H9 (cell line): ENCODE data around the gene TYW1. TPM values are rescaled to one million over a fixed set of nuclear protein-coding genes. Genes with fewer than 3 reads are reported as not detected.
"Not testable (repeated sequence)": the region's sequence is repeated elsewhere in the genome, so short reads cannot be mapped to it uniquely, and the experiment has no call there.

Source experiments
- DNase-seq: peaks from one replicate; pipeline ENCODE4 v3.0.0-alpha.2; 2017
- H2AFZ ChIP-seq: one replicate; pipeline ENCODE4 v1.6.1; 2013; ENCODE audit warnings: mild to moderate bottlenecking, low read length, control low read depth, moderate library complexity
- H2AK5ac ChIP-seq: 2 replicates; pipeline ENCODE4 v1.6.1; 2013; ENCODE audit warnings: low read length, control low read depth, mixed read lengths; ENCODE audit not compliant: insufficient read length
- H2BK120ac ChIP-seq: one replicate; pipeline ENCODE4 v1.6.1; 2013; ENCODE audit warnings: low read depth, mild to moderate bottlenecking, low read length, control low read depth, inconsistent platforms; ENCODE audit not compliant: poor library complexity, severe bottlenecking
- H2BK12ac ChIP-seq: 2 replicates; pipeline ENCODE4 v1.6.1; 2013; ENCODE audit warnings: low read length, control low read depth, mixed read lengths, low read depth; ENCODE audit not compliant: insufficient read length
- H2BK15ac ChIP-seq: 2 replicates; pipeline ENCODE4 v1.6.1; 2013; ENCODE audit warnings: low read depth, low read length, control low read depth
- H2BK20ac ChIP-seq: one replicate; pipeline ENCODE4 v1.6.1; 2013; ENCODE audit warnings: low read depth, mild to moderate bottlenecking, low read length, control low read depth, inconsistent platforms; ENCODE audit not compliant: poor library complexity, severe bottlenecking
- H2BK5ac ChIP-seq: 2 replicates; pipeline ENCODE4 v1.6.1; 2013; ENCODE audit warnings: low read length, control low read depth, mixed read lengths; ENCODE audit not compliant: insufficient read length
- H3K14ac ChIP-seq: 2 replicates; pipeline ENCODE4 v1.6.1; 2013; ENCODE audit warnings: low read length, control low read depth; ENCODE audit not compliant: insufficient read depth
- H3K18ac ChIP-seq: 2 replicates; pipeline ENCODE4 v1.6.1; 2013; ENCODE audit warnings: low read depth, mild to moderate bottlenecking, mixed read lengths, low read length, control low read depth; ENCODE audit not compliant: insufficient read length
- H3K23ac ChIP-seq: 2 replicates; pipeline ENCODE4 v1.6.1; 2013; ENCODE audit warnings: low read length, control low read depth, mixed read lengths, low read depth; ENCODE audit not compliant: insufficient read length
- H3K23me2 ChIP-seq: 2 replicates; pipeline ENCODE4 v1.6.1; 2013; ENCODE audit warnings: low read depth, mild to moderate bottlenecking, mixed read lengths, low read length, control low read depth; ENCODE audit not compliant: insufficient read length, poor library complexity, severe bottlenecking
- H3K27ac ChIP-seq: 2 replicates; pipeline ENCODE4 v1.5.1; 2013; ENCODE audit warnings: low read length, control low read depth, mixed read lengths, low read depth; ENCODE audit not compliant: insufficient read length
- H3K27me3 ChIP-seq: 2 replicates; pipeline ENCODE4 v1.6.1; 2013; ENCODE audit warnings: low read length, control low read depth, inconsistent platforms; ENCODE audit not compliant: insufficient read depth
- H3K4ac ChIP-seq: 2 replicates; pipeline ENCODE4 v1.6.1; 2013; ENCODE audit warnings: low read depth, mild to moderate bottlenecking, control low read depth, inconsistent platforms, low read length, moderate library complexity
- H3K4me1 ChIP-seq: 2 replicates; pipeline ENCODE4 v1.6.1; 2013; ENCODE audit warnings: low read length, control low read depth, inconsistent platforms; ENCODE audit not compliant: insufficient read depth
- H3K4me2 ChIP-seq: 2 replicates; pipeline ENCODE4 v1.6.1; 2013; ENCODE audit warnings: low read length, control low read depth, mixed read lengths; ENCODE audit not compliant: insufficient read length, insufficient read depth
- H3K56ac ChIP-seq: 2 replicates; pipeline ENCODE4 v1.6.1; 2013; ENCODE audit warnings: low read depth, mild to moderate bottlenecking, mixed read lengths, low read length, control low read depth; ENCODE audit not compliant: insufficient read length
- H3K79me1 ChIP-seq: 2 replicates; pipeline ENCODE4 v1.6.1; 2013; ENCODE audit warnings: low read depth, mild to moderate bottlenecking, moderate library complexity, low read length, control low read depth, inconsistent platforms; ENCODE audit not compliant: insufficient read depth, poor library complexity, severe bottlenecking
- H3K79me2 ChIP-seq: 2 replicates; pipeline ENCODE4 v1.6.1; 2013; ENCODE audit warnings: low read length, control low read depth, inconsistent platforms; ENCODE audit not compliant: insufficient read depth
- H3K9ac ChIP-seq: 2 replicates; pipeline ENCODE4 v1.6.1; 2013; ENCODE audit warnings: low read length, control low read depth, mixed read lengths; ENCODE audit not compliant: insufficient read length; ENCODE audit errors: extremely low read depth
- H3K9me3 ChIP-seq: one replicate; pipeline ENCODE4 v1.6.1; 2013; ENCODE audit warnings: low read depth, low read length, inconsistent platforms; ENCODE audit not compliant: control insufficient read depth
- H3T11ph ChIP-seq: one replicate; pipeline ENCODE4 v1.6.1; 2013; ENCODE audit warnings: mild to moderate bottlenecking, low read length, control low read depth, inconsistent platforms
- H4K20me1 ChIP-seq: one replicate; pipeline ENCODE4 v1.6.1; 2013; ENCODE audit not compliant: control insufficient read depth, insufficient read length, insufficient read depth
- H4K5ac ChIP-seq: 2 replicates; pipeline ENCODE4 v1.6.1; 2013; ENCODE audit warnings: low read depth, mild to moderate bottlenecking, mixed read lengths, low read length, control low read depth; ENCODE audit not compliant: insufficient read length
- H4K8ac ChIP-seq: replicated peaks from 2 replicates; pipeline ENCODE4 v1.6.1; 2013; ENCODE audit warnings: low read length, control low read depth, mixed read lengths, low read depth; ENCODE audit not compliant: insufficient read length
- H4K91ac ChIP-seq: 2 replicates; pipeline ENCODE4 v1.6.1; 2013; ENCODE audit warnings: low read depth, mild to moderate bottlenecking, moderate library complexity, mixed read lengths, low read length, control low read depth; ENCODE audit not compliant: insufficient read length
- H3K27ac Mint-ChIP-seq, 3 experiments: 2 replicates in 2 of 3; 3 replicates in 1 of 3; pipeline ENCODE4 v1.8.0; 2020 to 2021; ENCODE audit warnings: mixed read lengths in 3 of 3, mild to moderate bottlenecking in 1 of 3, moderate library complexity in 1 of 3
- H3K27me3 Mint-ChIP-seq: 2 replicates; pipeline ENCODE4 v1.8.0; 2021; ENCODE audit warnings: low read depth, mild to moderate bottlenecking, moderate library complexity, mixed read lengths
- H3K36me3 Mint-ChIP-seq, 3 experiments: 2 replicates in 2 of 3; 3 replicates in 1 of 3; pipeline ENCODE4 v1.8.0; 2020 to 2021; ENCODE audit warnings: low read depth in 3 of 3, mixed read lengths in 3 of 3; ENCODE audit not compliant: insufficient read depth in 1 of 3
- H3K4me1 Mint-ChIP-seq, 2 experiments: 2 replicates each; pipeline ENCODE4 v1.8.0; 2020; ENCODE audit warnings: mixed read lengths in 2 of 2
- H3K4me3 Mint-ChIP-seq, 2 experiments: 2 replicates in 1 of 2; 3 replicates in 1 of 2; pipeline ENCODE4 v1.8.0; 2020 to 2021; ENCODE audit warnings: mild to moderate bottlenecking in 2 of 2, mixed read lengths in 2 of 2, moderate library complexity in 1 of 2
- H3K9me3 Mint-ChIP-seq, 2 experiments: 2 replicates in 1 of 2; 3 replicates in 1 of 2; pipeline ENCODE4 v1.8.0; 2020; ENCODE audit warnings: mild to moderate bottlenecking in 2 of 2, mixed read lengths in 2 of 2, moderate library complexity in 1 of 2
- WGBS: extraction: QIAGEN DNeasy Blood & Tissue Kit; methylation state at CpG from one replicate; pipeline ENCODE4 v1.1.7; 2013; ENCODE audit warnings: missing lambda C conversion rate, low lambda C conversion rate, mixed read lengths; ENCODE audit not compliant: insufficient read length; ENCODE audit errors: extremely low coverage; 5-methylcytosine and 5-hydroxymethylcytosine counted together
- total RNA-seq: library from RNA; stranded (reverse); gene quantifications from 2 replicates; pipeline ENCODE4 v1.2.1, GENCODE V29; 2021

The TYW1 gene
- total RNA-seq, 1 experiment from 2014 or later: 22.3 TPM

GRCh38 chr7:67229018-67229417 is 232.4 kb downstream of the TYW1 start:
- H4K5ac ChIP-seq, H3K27me3 ChIP-seq: not testable (repeated sequence)

GRCh38 chr7:67230029-67230428 is 233.4 kb downstream of the TYW1 start:
- not testable (repeated sequence) for H4K91ac ChIP-seq, H4K5ac ChIP-seq, H2BK120ac ChIP-seq, H3K4me2 ChIP-seq, H3T11ph ChIP-seq, H3K4ac ChIP-seq, H3K18ac ChIP-seq, H4K8ac ChIP-seq, H2BK20ac ChIP-seq, H2BK5ac ChIP-seq, DNase-seq, H2BK15ac ChIP-seq, H3K9me3 Mint-ChIP-seq, H3K79me2 ChIP-seq, H2BK12ac ChIP-seq, H3K4me3 Mint-ChIP-seq, H3K9me3 ChIP-seq, H3K79me1 ChIP-seq, H2AK5ac ChIP-seq, H3K23ac ChIP-seq, H4K20me1 ChIP-seq, H3K27ac ChIP-seq, H3K23me2 ChIP-seq, H3K56ac ChIP-seq, H3K27me3 Mint-ChIP-seq, H3K4me1 ChIP-seq, H3K9ac ChIP-seq, H3K27me3 ChIP-seq, H3K14ac ChIP-seq, H2AFZ ChIP-seq
- H3K36me3 Mint-ChIP-seq: peaks cover 9 to 12% (median 10%) of the 10 kb centered on the region in 3 experiments; a peak in 6 of 7 replicates
- peak overlapping the region in 1 of 3 experiments; percentile 65; a peak in 2 of 7 replicates for H3K27ac Mint-ChIP-seq
- peaks cover 13% of the 10 kb centered on the region in 2 experiments for H3K4me1 Mint-ChIP-seq
- whole genome bisulfite sequencing: no CpG with 5 or more reads among the region's 1 CpG

More at GRCh38 chr7:67229018-67229417, 232.4 kb downstream of the TYW1 start:
- not testable (repeated sequence) for H2BK120ac ChIP-seq, H3K23ac ChIP-seq, H2BK20ac ChIP-seq, H3K79me2 ChIP-seq, H3K4ac ChIP-seq, H3T11ph ChIP-seq, H4K8ac ChIP-seq, H3K4me1 ChIP-seq, DNase-seq, H4K20me1 ChIP-seq, H2BK5ac ChIP-seq, H2AFZ ChIP-seq, H3K4me3 Mint-ChIP-seq, H3K27me3 Mint-ChIP-seq, H3K9me3 Mint-ChIP-seq, H2BK15ac ChIP-seq, H3K4me2 ChIP-seq, H3K14ac ChIP-seq, H3K56ac ChIP-seq, H3K9ac ChIP-seq, H3K79me1 ChIP-seq, H3K18ac ChIP-seq, H2AK5ac ChIP-seq, H4K91ac ChIP-seq, H3K27ac ChIP-seq, H3K23me2 ChIP-seq, H2BK12ac ChIP-seq, H3K27ac Mint-ChIP-seq, H3K9me3 ChIP-seq
- peaks cover 13% of the 10 kb centered on the region in 2 experiments for H3K4me1 Mint-ChIP-seq
- H3K36me3 Mint-ChIP-seq: peaks cover 9 to 12% (median 10%) of the 10 kb centered on the region in 3 experiments; a peak in 6 of 7 replicates
- no CpG with 5 or more reads among the region's 9 CpGs for WGBS
